Left ventricle myocardium inferior (tissue), 1 donor: Measurements from ENCODE around the gene CD81. TPM values are rescaled to one million over a fixed set of nuclear protein-coding genes. Genes with fewer than 3 reads are reported as not detected.

Experiments used
- DNase-seq: peaks from one replicate; pipeline ENCODE4 v3.0.0-alpha.2; 2020
- H3K27ac ChIP-seq: fragments of 200-600 bp; replicated peaks from 2 replicates; pipeline ENCODE4 v1.8.0; 2021
- H3K27me3 ChIP-seq: fragments of 200-600 bp; 2 replicates; pipeline ENCODE4 v1.8.0; 2021; ENCODE audit warnings: low read depth
- H3K36me3 ChIP-seq: fragments of 200-600 bp; 2 replicates; pipeline ENCODE4 v1.8.0; 2021
- H3K4me1 ChIP-seq: fragments of 200-600 bp; 2 replicates; pipeline ENCODE4 v1.8.0; 2021
- H3K4me3 ChIP-seq: fragments of 200-600 bp; 2 replicates; pipeline ENCODE4 v1.8.0; 2021; ENCODE audit warnings: mild to moderate bottlenecking, moderate library complexity
- H3K9me3 ChIP-seq: fragments of 200-600 bp; replicated peaks from 2 replicates; pipeline ENCODE4 v1.8.0; 2021
- intact Hi-C: fragments of 100-400 bp; cut with micrococcal nuclease; formaldehyde crosslinking; loops from one replicate; pipeline ENCODE4 v1.11.0; 2022
- total RNA-seq: library from RNA; stranded (reverse); fragmentation: NEBNext Ultra II Directional; extraction: Animal tissue kit (Norgen Biotek cat#: 25700); gene quantifications from one replicate; pipeline ENCODE4 v1.2.1, GENCODE V29; 2021
- TF ChIP-seq, protein P1 (sequence below): fragments of 200-600 bp; IDR thresholded peaks from 2 replicates; pipeline ENCODE4 v1.8.0; 2021; ENCODE audit warnings: antibody characterized with exemption, mild to moderate bottlenecking, borderline replicate concordance
- donor health status: DM: no; HTN: yes; CAD: no; lungs with severe emphysema.

Gene CD81
- total RNA-seq, 1 donor from 2014 or later: 412 TPM

DNA sequence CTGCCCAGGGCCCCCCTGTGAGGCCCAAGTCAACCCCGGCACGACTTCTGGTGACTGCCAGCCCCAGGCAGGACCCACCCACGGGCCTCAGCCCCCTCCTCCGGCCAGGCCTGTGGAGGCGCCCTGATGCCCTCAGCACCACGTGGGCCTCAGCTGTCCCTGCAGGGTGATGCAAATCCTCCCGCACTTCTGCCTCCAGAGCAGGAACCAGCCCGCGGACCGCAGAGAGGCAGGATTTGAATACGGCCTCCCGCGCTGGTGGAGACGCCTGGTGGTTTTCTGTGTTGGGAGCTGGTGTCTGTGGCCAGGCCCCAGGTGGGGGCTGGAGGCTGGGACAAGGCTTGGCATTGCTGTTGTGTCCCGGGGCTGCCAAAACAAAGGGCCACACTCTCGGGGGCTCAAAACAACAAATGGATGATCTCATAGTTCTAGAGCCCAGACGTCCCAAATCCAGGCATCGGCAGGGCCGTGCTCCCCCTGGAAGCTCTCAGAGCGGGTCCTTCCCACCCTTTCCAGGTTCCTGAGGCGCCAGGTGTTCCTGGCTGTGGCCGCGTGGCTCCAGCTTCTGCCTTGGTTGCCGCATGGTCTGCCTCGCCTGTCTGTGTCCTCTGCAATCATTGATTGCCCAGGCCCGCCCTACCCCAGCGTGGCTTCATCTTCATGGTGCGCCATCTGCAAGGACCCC is 47.8 kb downstream of the CD81 start:
- Histone ChIP-seq H3K4me1 (peaks cover 10% of the 10 kb centered on the region), H3K4me3 (no peak overlapping the region), H3K9me3 (no peaks in the 10 kb centered on the region), H3K27ac (no peak overlapping the region), H3K36me3 (no peaks in the 10 kb centered on the region), H3K27me3 (peaks cover 37% of the 10 kb centered on the region)
- TF ChIP-seq, protein P1, sequence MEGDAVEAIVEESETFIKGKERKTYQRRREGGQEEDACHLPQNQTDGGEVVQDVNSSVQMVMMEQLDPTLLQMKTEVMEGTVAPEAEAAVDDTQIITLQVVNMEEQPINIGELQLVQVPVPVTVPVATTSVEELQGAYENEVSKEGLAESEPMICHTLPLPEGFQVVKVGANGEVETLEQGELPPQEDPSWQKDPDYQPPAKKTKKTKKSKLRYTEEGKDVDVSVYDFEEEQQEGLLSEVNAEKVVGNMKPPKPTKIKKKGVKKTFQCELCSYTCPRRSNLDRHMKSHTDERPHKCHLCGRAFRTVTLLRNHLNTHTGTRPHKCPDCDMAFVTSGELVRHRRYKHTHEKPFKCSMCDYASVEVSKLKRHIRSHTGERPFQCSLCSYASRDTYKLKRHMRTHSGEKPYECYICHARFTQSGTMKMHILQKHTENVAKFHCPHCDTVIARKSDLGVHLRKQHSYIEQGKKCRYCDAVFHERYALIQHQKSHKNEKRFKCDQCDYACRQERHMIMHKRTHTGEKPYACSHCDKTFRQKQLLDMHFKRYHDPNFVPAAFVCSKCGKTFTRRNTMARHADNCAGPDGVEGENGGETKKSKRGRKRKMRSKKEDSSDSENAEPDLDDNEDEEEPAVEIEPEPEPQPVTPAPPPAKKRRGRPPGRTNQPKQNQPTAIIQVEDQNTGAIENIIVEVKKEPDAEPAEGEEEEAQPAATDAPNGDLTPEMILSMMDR: no peak
- no peak for DNase-seq
- intact Hi-C loops: loop anchor here (5.0 to 10.0 kb wide), 2 partner anchors 118 to 460 kb away; partner anchors contain the start of gene CDKN1C

DNA sequence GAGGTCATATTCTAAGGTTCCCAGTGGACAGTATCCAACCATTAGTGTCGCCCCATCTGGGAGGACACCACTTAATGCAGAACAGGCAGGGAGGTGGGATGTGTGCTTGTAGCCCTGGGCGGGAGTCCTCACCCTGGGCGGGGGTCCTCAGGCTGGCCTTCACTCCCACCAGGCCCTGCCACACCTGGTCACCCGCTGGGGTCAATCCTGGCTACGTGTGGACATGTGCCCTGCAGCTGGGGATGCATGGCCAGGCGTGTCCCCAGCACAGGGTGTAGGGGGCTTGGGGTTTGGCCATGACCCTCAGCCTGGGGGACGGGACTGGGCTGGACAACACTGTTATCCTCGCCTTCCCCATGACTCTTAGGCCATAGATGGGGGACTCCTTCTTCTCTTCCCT is 48.4 kb downstream of the CD81 start:
- no peaks in the 10 kb centered on the region for H3K36me3 ChIP-seq
- peaks cover 4% of the 10 kb centered on the region for H3K4me1 ChIP-seq
- H3K27me3 ChIP-seq: peaks cover 37% of the 10 kb centered on the region
- H3K4me3 ChIP-seq: no peak overlapping the region
- no peak overlapping the region for H3K27ac ChIP-seq
- H3K9me3 ChIP-seq: no peaks in the 10 kb centered on the region
- intact Hi-C loops: loop anchor here (10.0 kb wide), 1 partner anchor 459 kb away; the partner anchor contains the start of gene CDKN1C
- TF ChIP-seq, protein P1: no peak
- no peak for DNase-seq

DNA sequence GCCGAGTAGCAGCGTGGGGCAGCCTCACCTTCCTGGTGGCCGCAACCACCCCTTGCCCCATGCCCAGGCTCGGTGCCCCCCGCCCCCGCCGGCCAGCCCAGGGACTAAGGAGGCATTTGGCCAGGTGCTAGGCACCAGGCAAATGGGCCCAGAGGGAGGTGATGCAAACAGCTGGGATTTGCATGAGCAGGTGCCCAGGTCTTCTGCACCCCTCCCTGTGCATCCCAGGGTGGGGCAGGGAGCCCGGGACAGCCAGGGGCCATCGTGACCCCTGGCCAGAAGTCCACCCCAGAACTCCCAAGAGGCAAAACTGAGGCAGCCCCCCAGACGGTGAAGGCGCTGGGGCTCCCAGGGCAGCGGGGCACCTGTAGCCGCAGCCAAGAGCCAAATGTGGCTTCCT is 49.1 kb downstream of the CD81 start:
- no peak overlapping the region for H3K4me3 ChIP-seq
- no peaks in the 10 kb centered on the region for H3K4me1 ChIP-seq
- TF ChIP-seq, protein P1: no peak
- H3K27ac ChIP-seq: no peak overlapping the region
- peaks cover 32% of the 10 kb centered on the region for H3K27me3 ChIP-seq
- no peaks in the 10 kb centered on the region for H3K36me3 ChIP-seq
- no peaks in the 10 kb centered on the region for H3K9me3 ChIP-seq
- intact Hi-C loops: loop anchor here (10.0 kb wide), 1 partner anchor 459 kb away; the partner anchor contains the start of gene CDKN1C
- no peak for DNase-seq

- no peak overlapping the region for H3K4me3 ChIP-seq
- TF ChIP-seq, protein P1: no peak
- no peak for DNase-seq
- H3K4me1 ChIP-seq: no peaks in the 10 kb centered on the region
- H3K36me3 ChIP-seq: no peaks in the 10 kb centered on the region
- H3K27me3 ChIP-seq: peaks cover 25% of the 10 kb centered on the region
- intact Hi-C loops: loop anchor here (10.0 kb wide), 1 partner anchor 458 kb away; the partner anchor contains the start of gene CDKN1C
- H3K27ac ChIP-seq: no peak overlapping the region
- no peaks in the 10 kb centered on the region for H3K9me3 ChIP-seq
Observed at GRCh38 chr11:2426826-2427521, 49.9 kb downstream of the CD81 start.

DNA sequence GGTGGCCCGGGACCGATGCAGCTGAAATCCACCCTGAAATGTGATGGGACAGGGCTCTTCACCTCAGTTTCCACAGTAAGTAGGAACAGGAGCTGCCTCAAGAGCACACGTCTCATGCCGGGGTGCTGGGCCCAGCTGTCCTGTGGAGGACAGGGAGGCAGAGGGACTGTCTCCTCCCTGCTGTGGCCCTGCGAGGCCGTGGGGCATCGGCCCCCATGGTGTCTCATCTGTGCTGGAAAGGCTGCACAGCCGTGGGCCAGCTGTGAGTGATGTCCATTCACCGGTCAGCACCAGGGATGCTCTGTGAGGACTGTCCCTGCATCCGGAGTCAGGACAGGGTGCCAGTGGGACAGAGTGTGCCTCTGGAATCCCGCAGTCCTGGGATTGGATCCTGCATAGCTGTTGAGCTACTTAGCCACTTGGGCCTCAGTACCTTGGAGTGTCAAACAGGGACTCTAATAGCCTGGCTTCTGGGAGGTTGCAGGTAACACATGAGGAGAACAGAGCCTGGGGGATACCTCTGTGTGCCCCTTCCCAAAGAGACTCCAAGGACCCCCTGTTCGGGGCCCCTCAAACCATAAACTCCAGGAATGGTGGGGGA is 50.7 kb downstream of the CD81 start:
- H3K4me3 ChIP-seq: no peak overlapping the region
- H3K4me1 ChIP-seq: no peaks in the 10 kb centered on the region
- H3K9me3 ChIP-seq: no peaks in the 10 kb centered on the region
- no peak overlapping the region for H3K27ac ChIP-seq
- H3K27me3 ChIP-seq: peaks cover 18% of the 10 kb centered on the region
- intact Hi-C loops: loop anchor here (2.0 to 10.0 kb wide), 2 partner anchors 101 to 457 kb away; partner anchors contain the start of gene CDKN1C
- H3K36me3 ChIP-seq: no peaks in the 10 kb centered on the region
- DNase-seq: no peak
- TF ChIP-seq, protein P1: no peak
